Mesothelial cell of epicardium (in vitro differentiated cells): ENCODE measurements around the gene KCNK4. TPM values are rescaled to one million over a fixed set of nuclear protein-coding genes. Genes with fewer than 3 reads are reported as not detected.

Source experiments
- DNase-seq, 2 experiments: peaks; one replicate each; pipeline ENCODE4 v3.0.0; 2021; ENCODE audit warnings: low spot score in 2 of 2; ENCODE audit not compliant: unreplicated experiment in 2 of 2
- H3K27ac Mint-ChIP-seq: 2 replicates; pipeline ENCODE4 v1.8.0; 2021; ENCODE audit warnings: mixed read lengths
- H3K27me3 Mint-ChIP-seq: 2 replicates; pipeline ENCODE4 v1.8.0; 2021; ENCODE audit warnings: low read depth, mixed read lengths
- H3K36me3 Mint-ChIP-seq: 2 replicates; pipeline ENCODE4 v1.8.0; 2021; ENCODE audit warnings: mixed read lengths
- H3K4me1 Mint-ChIP-seq: 2 replicates; pipeline ENCODE4 v1.8.0; 2021; ENCODE audit warnings: mixed read lengths
- H3K4me3 Mint-ChIP-seq: 2 replicates; pipeline ENCODE4 v1.8.0; 2021; ENCODE audit warnings: mild to moderate bottlenecking, moderate library complexity, mixed read lengths
- H3K9me3 Mint-ChIP-seq: 2 replicates; pipeline ENCODE4 v1.8.0; 2021; ENCODE audit warnings: mixed read lengths
- total RNA-seq: library from RNA; stranded (reverse); gene quantifications from 3 replicates; pipeline ENCODE4 v1.2.1, GENCODE V29; 2021
- TF ChIP-seq, protein P1 (sequence below): fragments of 200-600 bp; sonication (generic); IDR thresholded peaks from one replicate; pipeline ENCODE4 v1.5.0; 2021; ENCODE audit warnings: antibody characterized with exemption; ENCODE audit not compliant: unreplicated experiment

KCNK4 gene
- total RNA-seq, 1 donor from 2014 or later: 0.58 TPM

DNA sequence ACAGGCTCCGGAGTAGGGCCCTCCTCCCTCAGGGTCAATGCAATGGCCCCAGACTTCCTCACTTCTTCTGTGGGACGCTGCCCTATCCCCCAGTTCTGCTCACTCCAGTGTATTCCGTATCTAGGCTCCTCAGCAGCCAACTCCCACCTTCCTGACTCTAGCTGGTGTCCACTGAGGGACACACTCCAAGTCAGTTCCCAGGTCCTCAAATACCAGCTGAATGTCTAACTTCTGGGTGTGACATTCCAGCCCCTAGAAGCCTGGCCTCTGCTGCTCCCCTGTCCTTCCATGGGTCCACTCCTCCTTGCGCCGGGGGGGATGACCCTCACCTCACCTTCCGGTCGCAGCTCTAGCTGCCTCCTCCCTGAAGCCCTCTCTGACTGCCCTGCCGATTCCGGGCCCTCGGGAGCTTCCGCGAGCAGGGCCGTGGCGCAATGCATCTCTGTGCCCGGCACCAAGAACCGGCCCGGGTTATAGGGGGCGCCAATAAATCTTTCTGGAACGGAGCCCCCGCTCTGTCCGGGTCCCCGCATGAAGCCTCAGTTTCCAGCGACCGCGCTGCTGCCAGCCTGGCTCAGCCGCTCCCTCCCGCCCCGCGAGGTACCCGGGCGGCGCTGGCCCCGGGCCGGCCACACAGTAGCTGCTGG is 22.1 kb upstream of the KCNK4 start:
- peaks cover 5% of the 10 kb centered on the region for H3K36me3 Mint-ChIP-seq
- no peak for DNase-seq
- peaks cover 24% of the 10 kb centered on the region for H3K4me1 Mint-ChIP-seq
- H3K4me3 Mint-ChIP-seq: peak overlapping the region; percentile 96
- no peaks in the 10 kb centered on the region for H3K9me3 Mint-ChIP-seq
- TF ChIP-seq, protein P1, sequence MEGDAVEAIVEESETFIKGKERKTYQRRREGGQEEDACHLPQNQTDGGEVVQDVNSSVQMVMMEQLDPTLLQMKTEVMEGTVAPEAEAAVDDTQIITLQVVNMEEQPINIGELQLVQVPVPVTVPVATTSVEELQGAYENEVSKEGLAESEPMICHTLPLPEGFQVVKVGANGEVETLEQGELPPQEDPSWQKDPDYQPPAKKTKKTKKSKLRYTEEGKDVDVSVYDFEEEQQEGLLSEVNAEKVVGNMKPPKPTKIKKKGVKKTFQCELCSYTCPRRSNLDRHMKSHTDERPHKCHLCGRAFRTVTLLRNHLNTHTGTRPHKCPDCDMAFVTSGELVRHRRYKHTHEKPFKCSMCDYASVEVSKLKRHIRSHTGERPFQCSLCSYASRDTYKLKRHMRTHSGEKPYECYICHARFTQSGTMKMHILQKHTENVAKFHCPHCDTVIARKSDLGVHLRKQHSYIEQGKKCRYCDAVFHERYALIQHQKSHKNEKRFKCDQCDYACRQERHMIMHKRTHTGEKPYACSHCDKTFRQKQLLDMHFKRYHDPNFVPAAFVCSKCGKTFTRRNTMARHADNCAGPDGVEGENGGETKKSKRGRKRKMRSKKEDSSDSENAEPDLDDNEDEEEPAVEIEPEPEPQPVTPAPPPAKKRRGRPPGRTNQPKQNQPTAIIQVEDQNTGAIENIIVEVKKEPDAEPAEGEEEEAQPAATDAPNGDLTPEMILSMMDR: no peak
- H3K27ac Mint-ChIP-seq: peak overlapping the region; percentile 100
- no peaks in the 10 kb centered on the region for H3K27me3 Mint-ChIP-seq

DNA sequence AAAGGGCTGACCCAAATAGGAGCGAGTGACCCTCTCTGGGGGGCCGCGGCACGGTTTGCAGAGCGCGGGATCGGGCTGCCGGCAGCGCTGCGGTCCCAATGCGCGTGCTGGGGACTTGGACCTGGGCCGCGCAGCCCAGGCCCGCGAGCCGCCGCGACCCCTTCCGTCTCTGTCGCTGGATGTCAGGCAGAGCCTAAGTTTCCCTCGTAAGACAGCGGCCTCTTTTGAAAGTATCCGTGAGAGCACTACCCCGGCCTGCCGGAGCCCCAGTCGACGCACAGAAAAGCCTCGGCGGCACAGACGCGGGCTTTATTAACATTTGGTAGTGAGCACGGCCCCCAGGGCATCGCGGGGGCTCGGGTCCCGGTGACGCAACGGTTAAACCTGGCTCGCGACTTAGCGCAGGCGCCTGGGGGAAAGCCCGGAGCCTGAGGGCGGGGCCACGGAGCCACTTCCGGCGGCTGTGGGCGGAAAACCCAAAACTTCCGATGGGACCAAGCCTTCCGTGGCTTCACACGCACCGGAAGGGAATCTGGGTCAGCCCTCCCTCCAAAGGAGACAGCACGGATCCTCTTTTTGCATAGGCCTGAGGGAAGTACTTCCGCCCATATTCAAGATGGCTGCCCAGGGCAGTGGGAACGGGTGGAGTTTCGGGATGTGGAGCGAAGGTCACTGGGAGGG is 21.4 kb upstream of the KCNK4 start:
- peak overlapping the region; percentile 96 for H3K4me3 Mint-ChIP-seq
- H3K27me3 Mint-ChIP-seq: no peaks in the 10 kb centered on the region
- H3K27ac Mint-ChIP-seq: peak overlapping the region; percentile 100
- DNase-seq: peak; percentile 91 to 97
- H3K9me3 Mint-ChIP-seq: no peaks in the 10 kb centered on the region
- peaks cover 17% of the 10 kb centered on the region for H3K4me1 Mint-ChIP-seq
- TF ChIP-seq, protein P1: no peak
- peaks cover 5% of the 10 kb centered on the region for H3K36me3 Mint-ChIP-seq

DNA sequence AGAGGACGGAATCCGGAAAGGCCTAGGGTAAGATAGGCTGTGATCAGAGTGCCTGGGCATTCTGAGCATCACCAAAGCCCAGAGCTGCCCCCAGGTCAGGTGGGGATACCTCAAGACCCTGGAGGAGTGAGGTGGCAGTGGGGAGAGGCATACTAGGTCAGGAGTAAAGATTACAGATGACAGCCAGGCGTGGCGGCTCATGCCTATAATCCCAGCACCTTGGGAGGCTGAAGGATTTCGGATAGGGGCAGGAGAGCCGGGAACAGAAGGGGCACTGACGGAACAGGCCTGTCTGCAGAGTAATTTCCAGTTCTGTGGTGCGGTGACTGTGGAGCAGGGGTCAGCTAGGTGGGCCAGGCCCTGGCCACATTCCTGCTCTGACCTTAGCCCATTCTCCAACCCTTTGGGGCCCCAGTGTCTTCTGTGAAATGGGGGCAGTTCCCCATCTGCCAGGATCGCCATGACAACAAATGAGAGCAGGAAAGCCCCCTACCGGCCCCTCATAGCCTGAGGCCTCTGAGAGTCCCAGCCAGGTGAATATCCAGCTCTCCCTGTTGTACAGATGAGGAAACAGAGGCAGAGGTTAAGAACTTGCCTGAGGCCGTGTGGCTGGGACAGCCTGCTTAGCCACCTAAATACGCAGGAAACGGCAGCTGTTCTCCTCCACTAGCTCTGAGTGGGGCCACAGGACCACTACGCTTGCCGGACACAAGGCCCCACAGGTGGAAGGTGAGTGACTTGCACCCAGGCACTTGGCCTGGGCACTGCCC is 15.9 kb upstream of the KCNK4 start:
- Mint-ChIP-seq H3K4me3 (no peak overlapping the region), H3K27me3 (no peaks in the 10 kb centered on the region), H3K27ac (no peak overlapping the region), H3K9me3 (no peaks in the 10 kb centered on the region), H3K36me3 (peaks cover 3% of the 10 kb centered on the region), H3K4me1 (peaks cover 4% of the 10 kb centered on the region)
- TF ChIP-seq, protein P1: no peak
- DNase-seq: no peak

DNA sequence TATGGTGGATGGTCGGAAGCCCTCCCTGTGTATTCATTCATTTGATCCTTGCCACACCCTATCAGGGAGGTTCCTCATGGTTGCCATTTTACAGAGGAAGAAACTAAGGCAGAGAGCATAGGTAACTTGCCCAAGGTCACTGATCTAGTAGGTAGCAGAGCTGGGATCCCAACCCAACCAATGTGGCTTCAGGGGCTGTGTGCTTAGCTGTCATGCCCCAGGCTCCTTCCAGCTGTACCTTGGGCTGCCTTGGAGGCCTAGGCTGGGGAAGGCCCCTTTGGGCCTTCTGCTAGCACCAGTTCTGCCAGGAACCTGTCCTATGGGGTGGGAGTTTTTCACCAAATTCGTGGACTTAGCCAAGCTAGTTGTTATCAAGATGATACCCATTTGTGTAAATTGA is 15.3 kb upstream of the KCNK4 start:
- TF ChIP-seq, protein P1: no peak
- Mint-ChIP-seq H3K36me3 (peaks cover 3% of the 10 kb centered on the region), H3K27ac (no peak overlapping the region), H3K4me1 (peaks cover 4% of the 10 kb centered on the region), H3K27me3 (no peaks in the 10 kb centered on the region), H3K4me3 (no peak overlapping the region), H3K9me3 (no peaks in the 10 kb centered on the region)
- DNase-seq: no peak

DNA sequence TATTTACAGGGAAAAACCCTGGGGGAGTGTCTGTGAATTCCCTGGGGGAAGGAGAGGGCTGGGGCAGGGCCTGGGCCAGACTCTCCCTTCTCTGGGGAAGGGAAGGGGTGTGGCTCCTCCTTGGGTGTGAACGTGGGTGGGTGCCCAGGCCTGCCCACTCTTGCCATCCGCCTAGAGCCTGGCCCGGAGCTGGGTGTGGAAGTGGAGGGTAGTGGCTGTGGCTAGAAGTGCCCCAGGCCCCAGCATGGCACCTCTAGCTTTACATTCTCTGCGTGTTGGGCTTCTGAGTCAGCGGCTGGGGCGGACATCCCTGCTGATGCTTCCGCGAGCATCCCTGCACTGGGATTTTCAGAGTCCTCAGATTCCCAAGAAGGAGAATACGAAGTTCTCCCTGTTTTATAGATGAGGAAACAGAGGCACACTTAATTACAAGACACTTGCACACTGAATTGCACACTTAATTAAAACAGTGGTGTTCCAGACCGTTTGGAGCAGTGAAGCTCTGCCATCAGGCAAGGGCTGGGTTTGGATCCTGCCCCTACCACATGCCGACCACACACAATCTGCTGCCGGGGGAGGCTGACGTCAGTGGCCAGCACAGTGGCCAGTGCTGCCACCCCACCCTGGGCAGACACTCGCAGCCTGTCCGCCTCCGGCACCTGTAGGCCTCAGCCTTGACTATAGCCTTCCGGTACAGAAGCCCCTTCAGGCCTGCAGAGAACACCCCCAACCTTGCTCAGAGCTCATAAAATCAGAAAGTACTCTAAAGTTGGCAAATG is 14.3 kb upstream of the KCNK4 start:
- no peak overlapping the region for H3K27ac Mint-ChIP-seq
- DNase-seq: no peak
- TF ChIP-seq, protein P1: no peak

More for the DNA sequence above, 14.3 kb upstream of the KCNK4 start:
- Mint-ChIP-seq H3K27me3 (no peaks in the 10 kb centered on the region), H3K36me3 (peaks cover 8% of the 10 kb centered on the region), H3K4me3 (no peak overlapping the region), H3K4me1 (peaks cover 3% of the 10 kb centered on the region), H3K9me3 (no peaks in the 10 kb centered on the region)
